Measurements from ENCODE around the gene MYH15.

The MYH15 gene

GRCh38 chr3:108469126-108469525 is 41.3 kb downstream of the MYH15 start:
- ATAC-seq = no peak

DNA sequence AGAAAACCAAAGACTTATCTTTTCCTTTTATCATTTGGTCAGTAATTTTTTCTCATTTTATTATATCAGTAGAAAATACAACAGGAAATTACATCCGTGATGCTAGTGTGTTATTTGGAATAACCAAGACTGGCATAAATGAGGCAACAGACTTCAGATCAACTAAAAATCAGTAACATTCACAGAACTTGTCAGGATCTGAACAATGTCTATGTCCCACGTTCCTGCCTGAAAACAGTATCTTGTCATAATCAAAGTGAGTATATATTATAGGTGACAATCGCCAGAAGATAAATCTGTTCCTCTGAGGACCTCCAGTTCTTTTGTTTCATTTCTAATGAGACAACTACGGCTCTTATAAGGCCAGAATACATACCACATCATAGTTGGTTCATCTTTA is 41.8 kb downstream of the MYH15 start:
- no peak for ATAC-seq

- no peak for ATAC-seq
These were observed 47.5 kb downstream of the MYH15 start for GRCh38 chr3:108462899-108463298.

DNA sequence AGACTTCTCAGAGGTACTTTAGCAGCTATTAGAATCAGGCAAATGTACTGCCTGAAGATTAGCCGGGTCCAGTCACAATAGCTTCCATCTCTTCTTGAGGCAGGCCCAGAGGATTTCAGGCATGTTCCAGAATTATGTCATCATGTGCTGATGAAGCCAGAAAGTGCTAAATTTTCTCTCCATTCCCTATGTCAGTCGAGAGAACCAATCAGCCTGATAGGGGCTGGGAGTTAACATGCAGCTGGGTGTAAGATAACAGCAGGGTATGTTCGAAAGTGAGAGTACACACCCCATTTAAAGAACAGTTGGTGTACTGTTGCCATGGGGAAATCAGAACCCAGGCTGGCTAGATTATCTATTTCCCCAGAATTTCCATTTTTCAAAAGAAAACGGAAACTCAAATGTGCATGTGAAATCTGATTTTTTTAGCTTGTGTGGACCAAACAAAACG is 48.7 kb downstream of the MYH15 start:
- no peak for ATAC-seq

GRCh38 chr3:108459225-108459624 is 51.2 kb downstream of the MYH15 start:
- no peak for ATAC-seq

DNA sequence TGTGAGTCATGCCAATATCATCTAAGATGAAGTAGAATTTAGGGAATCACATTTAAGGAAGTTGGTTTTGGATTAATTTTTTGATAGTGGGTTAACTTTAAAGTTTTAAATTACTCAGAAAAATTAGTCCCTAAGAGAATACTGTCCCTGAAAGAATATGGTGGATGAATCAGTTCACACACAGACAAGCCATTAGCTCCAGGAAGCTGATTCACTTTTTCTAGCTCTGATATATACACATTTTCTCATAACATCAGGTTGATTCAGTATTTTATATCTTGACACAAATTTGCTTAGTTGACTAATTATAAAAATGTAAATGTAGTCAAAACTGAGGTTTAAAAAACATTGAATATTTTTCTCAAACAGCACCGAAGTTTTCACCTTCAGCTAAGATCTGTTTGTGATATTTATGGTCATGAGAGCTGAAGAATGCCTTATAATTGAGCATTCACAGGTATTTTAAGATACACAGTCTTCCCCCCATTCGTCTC is 55.1 kb downstream of the MYH15 start:
- peak in 1 of 2 donors; percentile 48 for ATAC-seq

GRCh38 chr3:108453565-108453964 is 56.8 kb downstream of the MYH15 start:
- no peak for ATAC-seq

- ATAC-seq = no peak
These were observed 60.0 kb downstream of the MYH15 start for GRCh38 chr3:108450444-108450843.

GRCh38 chr3:108448593-108448992 is 61.8 kb downstream of the MYH15 start:
- ATAC-seq = no peak

DNA sequence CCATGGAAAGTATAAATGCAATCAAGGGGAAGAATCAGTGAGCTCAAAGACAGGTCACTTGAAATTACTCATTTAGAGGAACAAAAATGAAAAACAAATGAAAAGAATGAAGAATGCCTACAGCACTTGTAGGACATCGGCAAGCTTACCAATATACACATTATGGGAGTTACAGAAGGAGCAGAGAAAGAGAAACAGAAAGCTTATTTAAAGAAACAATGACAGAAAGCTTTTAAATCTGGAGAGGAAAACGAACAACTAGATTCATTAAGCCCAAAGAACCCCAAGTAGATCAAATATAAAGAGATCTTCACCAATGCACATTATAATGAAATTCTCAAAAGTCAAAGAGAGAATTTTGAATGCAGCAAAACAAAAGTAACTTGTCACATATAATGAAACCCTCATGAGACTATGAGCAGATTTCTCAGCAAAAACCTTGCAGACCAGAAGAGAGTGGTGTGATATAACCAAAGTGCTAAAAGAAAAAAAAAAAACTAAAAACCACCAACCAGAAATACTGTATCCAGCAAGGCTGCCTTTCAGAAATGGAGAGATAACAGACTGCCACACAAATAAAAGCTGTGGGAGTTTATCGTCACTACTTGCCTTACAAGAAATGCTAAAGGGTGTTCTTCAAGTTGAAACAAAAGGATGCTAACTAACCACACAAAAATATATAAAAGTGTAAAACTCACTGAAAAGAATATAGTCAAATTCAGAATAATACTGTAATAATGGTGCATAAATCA is 63.1 kb downstream of the MYH15 start:
- no peak for ATAC-seq

GRCh38 chr3:108442281-108442680 is 68.1 kb downstream of the MYH15 start:
- no peak for ATAC-seq

DNA sequence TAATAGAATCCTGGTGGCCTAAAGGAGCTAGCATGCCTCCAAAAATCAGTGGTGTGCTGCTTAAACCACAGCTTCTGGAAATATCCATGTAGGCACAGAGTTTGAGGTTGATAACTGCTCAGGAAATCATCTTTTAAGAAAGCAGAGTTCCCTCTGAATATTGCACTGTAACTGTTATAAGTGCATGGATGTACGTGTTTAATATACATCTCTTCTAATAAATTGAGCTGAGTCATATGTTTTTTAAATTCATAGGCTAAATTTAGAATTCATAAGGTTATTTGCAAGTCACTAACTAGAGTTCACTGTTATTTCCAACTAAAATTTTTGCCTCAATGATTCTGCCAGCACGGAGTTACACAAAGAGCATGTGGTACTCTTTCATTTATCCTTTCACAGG is 68.9 kb downstream of the MYH15 start:
- ATAC-seq = no peak

DNA sequence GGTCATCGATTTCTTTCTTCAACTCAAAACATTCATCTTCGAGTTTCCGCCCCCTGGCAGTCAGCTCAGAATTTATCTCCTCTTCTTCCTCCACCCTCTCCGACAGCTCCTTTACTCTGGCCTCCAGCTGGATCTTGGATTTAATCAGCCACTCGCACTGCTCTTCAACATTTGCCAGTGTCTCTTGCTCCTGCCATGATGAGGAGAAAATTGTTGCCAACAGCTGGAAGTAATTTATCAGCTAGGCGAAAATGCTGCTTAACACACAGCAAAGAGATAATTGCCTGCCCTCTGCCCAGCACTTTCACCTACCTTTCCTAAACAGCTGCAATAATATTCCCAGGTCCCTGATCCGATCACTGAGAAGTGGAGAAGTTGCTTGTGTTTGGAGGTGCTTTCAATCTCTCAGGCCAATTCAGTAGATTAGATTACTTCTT is 69.3 kb downstream of the MYH15 start:
- ATAC-seq = no peak

DNA sequence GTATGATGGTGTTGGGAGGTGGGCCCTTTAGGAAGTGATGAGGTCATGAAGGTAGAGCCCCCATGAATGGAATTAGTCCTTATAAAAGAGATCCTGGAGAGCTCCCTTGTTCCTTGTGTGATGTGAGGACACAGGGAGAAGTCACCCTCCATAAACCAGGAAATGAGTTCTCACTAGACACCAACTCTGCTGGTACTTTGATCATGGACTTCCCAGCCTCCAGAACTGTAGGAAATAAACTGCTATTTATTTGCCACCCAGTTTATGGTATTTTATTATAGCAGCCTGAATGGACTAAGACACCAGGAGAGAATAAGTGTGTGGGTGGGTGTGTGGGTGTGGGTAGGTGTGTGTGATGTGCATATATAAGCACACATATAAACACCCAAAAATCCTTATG is 71.9 kb downstream of the MYH15 start:
- ATAC-seq = no peak

GRCh38 chr3:108437439-108437838 is 73.0 kb downstream of the MYH15 start:
- no peak for ATAC-seq

DNA sequence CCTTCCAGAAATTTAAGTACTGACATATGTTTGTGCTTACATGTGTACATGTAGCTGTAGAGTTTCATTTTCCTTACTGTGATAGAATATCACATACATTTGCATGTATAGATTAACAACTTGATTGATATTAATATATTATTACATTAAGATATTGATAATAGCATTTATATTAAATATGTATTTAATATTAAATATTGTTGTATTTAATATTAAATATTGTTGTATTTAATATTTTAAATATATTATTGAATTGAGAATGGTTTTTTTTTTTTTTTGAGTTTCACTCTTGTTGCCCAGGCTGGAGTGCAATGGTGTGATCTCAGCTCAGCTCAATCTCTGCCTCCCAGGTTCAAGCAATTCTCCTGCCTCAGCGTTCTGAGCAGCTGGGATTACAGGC is 76.5 kb downstream of the MYH15 start:
- no peak for ATAC-seq

GRCh38 chr3:108432431-108432830 is 78.0 kb downstream of the MYH15 start:
- ATAC-seq = no peak

- no peak for ATAC-seq
These were observed 79.9 kb downstream of the MYH15 start for GRCh38 chr3:108430540-108430939.

- no peak for ATAC-seq
These were observed 81.8 kb downstream of the MYH15 start for GRCh38 chr3:108428586-108428985.

DNA sequence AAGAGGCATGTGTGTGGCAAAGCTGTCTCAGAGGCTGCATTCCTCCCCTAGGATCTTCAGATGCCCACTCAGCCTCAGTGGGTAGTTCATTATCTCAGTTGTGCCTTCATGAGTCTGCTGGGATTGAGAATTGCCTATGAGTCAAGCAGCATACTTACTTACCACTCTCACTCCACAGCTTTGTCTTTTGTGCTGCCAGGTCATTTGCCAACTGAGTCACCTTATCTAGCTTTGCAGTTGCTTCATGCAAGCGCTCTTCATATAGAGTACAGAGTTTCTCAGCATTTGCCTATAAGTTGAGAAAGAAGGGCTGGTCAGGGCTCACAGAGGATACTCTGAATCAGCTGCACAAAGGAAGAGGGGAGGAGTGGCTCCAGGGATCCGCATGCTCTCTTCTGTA is 89.5 kb downstream of the MYH15 start:
- ATAC-seq = peak in 1 of 2 donors; percentile 53

- peak; percentile 68 to 86 for ATAC-seq
These were observed 94.1 kb downstream of the MYH15 start for GRCh38 chr3:108416111-108416869.

- ATAC-seq = no peak
These were observed 94.7 kb downstream of the MYH15 start for GRCh38 chr3:108415661-108416060.

DNA sequence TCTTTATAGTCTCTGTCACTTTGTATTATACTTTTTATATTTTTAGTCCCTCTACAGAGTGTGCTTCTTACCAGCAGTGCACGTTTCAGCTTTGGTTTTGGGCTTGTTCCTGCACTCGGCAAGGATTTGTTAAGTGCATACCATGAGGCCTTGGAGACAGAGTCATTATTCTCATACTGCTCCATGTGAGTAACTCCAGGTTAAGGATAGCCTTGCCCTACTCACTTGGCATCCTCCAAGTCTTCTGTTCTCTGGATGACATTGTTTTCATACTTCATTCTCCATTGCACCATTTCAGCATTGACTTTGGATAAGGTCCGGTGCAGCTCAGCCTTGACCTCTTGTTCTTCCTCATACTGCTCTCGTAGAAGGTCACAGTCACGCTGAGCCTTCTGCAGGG is 96.4 kb downstream of the MYH15 start:
- no peak for ATAC-seq

DNA sequence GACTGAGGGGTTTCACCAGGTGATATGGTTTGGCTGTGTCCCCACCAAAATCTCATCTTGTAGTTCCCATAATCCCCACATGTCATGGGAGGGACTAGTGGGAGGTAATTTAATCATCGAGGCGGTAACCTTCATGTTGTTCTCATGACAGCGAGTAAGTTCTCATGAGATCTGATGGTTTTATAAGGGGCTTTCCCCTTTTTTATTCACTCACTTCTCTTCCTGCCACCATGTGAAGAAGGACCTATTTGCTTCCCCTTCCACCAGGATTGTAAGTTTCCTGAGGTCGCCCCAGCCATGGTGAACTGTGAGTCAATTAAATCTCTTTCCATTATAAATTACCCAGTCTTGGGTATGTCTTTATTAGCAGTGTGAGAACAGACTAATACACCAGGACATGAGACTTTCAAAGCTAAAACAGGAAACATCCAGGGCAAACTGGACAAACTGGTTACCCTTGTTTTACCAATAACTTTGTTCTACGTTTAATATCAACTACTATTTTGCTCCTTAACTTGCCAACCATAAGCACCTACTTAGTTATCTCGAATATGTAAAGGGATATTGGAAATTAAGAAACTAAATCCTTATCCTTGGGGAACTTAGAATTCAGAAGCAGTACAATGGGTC is 98.2 kb downstream of the MYH15 start:
- ATAC-seq = no peak

All from activated CD4-positive, CD25-positive, alpha-beta regulatory T cell treated with anti-CD3 and anti-CD28 coated beads, Interleukin-2, amount 50 U/mL, for 24 hours (primary cell).